ENCODE data around the gene MET. TPM values are rescaled to one million over a fixed set of nuclear protein-coding genes. Genes with fewer than 3 reads are reported as not detected.

The MET gene
- total RNA-seq, 3 donors from 2014 or later, result 15.6 to 35.1 (median 31.0) TPM

- ATAC-seq (no peak), DNase-seq (no peak)
- H3K36me3 ChIP-seq (ENCODE audit: low read depth), result no peaks in the 10 kb centered on the region
- H3K4me3 ChIP-seq, result no peak overlapping the region
- H3K4me1 ChIP-seq (ENCODE audit: low read depth), result peaks cover 18% of the 10 kb centered on the region
- intact Hi-C loops (cut with DNase I, micrococcal nuclease), result no loop called here
- no peaks in the 10 kb centered on the region for H3K9me3 ChIP-seq
- TF ChIP-seq CTCF (IDR thresholded peaks at IDR 0.05), result no peak
Observed at GRCh38 chr7:116776046-116776445, 104.0 kb downstream of the MET start.

DNA sequence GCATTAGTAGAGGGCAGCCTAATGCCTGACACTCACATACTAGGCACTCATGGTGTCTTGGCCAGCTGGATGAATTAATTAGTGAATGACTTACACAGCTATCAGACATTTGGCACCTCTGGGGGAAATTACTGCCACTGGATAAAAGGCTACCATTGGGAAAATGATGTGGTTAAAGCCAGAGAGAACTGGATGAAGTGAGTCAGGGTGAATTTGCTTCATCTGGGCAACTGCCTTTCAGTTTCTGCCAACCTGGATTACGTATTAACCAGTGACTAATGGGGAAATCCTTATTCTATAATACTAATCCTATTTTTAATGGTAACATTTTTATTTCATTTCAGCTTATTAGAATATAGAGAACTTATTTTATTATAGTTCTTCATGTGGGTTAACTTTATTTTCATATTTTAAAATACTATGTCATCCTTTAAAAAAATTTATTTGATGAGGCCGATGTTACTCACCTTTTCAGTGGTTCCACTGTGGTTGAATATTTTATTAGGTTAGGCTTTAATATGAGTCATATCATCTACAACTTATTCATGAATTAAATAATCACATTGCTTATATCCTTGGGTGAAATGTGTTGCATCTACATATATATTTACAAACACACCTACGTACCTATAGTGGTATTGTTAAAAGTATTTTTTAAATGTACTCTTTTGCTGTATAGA lies 104.8 kb downstream of the MET start:
- H3K36me3 ChIP-seq (ENCODE audit: low read depth), result no peaks in the 10 kb centered on the region
- DNase-seq, result no peak
- intact Hi-C loops (cut with DNase I, micrococcal nuclease), result no loop called here
- TF ChIP-seq CTCF (IDR thresholded peaks at IDR 0.05), result no peak
- no peaks in the 10 kb centered on the region for H3K9me3 ChIP-seq
- no peak overlapping the region for H3K4me3 ChIP-seq
- peak; percentile 57 for ATAC-seq
- peaks cover 21% of the 10 kb centered on the region for H3K4me1 ChIP-seq (ENCODE audit: low read depth)

DNA sequence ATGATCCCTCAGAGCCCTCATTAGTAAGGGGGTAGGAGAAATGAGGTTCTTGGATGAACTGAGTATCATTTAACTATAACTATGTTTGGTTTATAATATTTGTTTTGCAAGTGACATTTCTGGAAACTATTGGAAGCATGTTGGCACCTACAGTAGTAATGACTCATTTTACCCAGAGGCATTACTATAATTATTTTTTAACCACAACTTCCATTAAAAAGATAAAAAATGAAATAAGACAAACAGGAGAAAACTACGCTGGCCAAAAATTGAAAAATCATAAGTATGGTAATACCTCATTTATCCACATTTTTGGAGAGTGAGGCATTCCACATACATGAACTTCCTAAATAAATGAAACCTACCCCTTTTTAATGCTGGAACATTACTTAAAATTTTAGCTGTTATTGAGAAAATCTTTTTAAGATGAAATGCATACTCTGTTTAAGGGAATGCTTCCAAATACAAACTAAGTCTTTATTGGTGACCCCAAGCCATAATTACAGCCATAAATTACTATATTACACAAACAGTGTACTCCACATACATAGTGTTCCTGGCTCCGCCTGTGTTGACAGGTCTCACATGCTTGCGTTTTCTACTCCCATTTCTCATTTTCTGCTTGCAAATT lies 105.8 kb downstream of the MET start:
- H3K9me3 ChIP-seq, result no peaks in the 10 kb centered on the region
- H3K4me1 ChIP-seq (ENCODE audit: low read depth), result peaks cover 24% of the 10 kb centered on the region
- H3K36me3 ChIP-seq (ENCODE audit: low read depth), result no peaks in the 10 kb centered on the region
- ATAC-seq (no peak), DNase-seq (no peak)
- TF ChIP-seq CTCF (IDR thresholded peaks at IDR 0.05), result no peak
- intact Hi-C loops (cut with DNase I, micrococcal nuclease), result no loop called here
- no peak overlapping the region for H3K4me3 ChIP-seq

GRCh38 chr7:116779216-116779615 lies 107.2 kb downstream of the MET start:
- Histone ChIP-seq H3K4me3 (no peak overlapping the region), H3K36me3 (ENCODE audit: low read depth) (no peaks in the 10 kb centered on the region), H3K4me1 (ENCODE audit: low read depth) (peaks cover 30% of the 10 kb centered on the region), H3K9me3 (no peaks in the 10 kb centered on the region)
- ATAC-seq (no peak), DNase-seq (no peak)
- intact Hi-C loops (cut with DNase I, micrococcal nuclease), result no loop called here
- no peak for TF ChIP-seq CTCF (IDR thresholded peaks at IDR 0.05)

GRCh38 chr7:116779931-116780330 lies 107.9 kb downstream of the MET start:
- intact Hi-C loops (cut with DNase I, micrococcal nuclease), result no loop called here
- ATAC-seq (no peak), DNase-seq (no peak)
- no peaks in the 10 kb centered on the region for H3K9me3 ChIP-seq
- H3K4me1 ChIP-seq (ENCODE audit: low read depth), result peaks cover 30% of the 10 kb centered on the region
- no peaks in the 10 kb centered on the region for H3K36me3 ChIP-seq (ENCODE audit: low read depth)
- H3K4me3 ChIP-seq, result no peak overlapping the region
- no peak for TF ChIP-seq CTCF (IDR thresholded peaks at IDR 0.05)

All from mucosa of descending colon (tissue), 3 donors.